ENCODE measurements around the gene LRRC23. TPM values are rescaled to one million over a fixed set of nuclear protein-coding genes. Genes with fewer than 3 reads are reported as not detected.

Gene LRRC23
- polyA plus RNA-seq, 2 of the 4 experiments (the other 2 are of a cell fraction), result 19.1 to 33.3 TPM

DNA sequence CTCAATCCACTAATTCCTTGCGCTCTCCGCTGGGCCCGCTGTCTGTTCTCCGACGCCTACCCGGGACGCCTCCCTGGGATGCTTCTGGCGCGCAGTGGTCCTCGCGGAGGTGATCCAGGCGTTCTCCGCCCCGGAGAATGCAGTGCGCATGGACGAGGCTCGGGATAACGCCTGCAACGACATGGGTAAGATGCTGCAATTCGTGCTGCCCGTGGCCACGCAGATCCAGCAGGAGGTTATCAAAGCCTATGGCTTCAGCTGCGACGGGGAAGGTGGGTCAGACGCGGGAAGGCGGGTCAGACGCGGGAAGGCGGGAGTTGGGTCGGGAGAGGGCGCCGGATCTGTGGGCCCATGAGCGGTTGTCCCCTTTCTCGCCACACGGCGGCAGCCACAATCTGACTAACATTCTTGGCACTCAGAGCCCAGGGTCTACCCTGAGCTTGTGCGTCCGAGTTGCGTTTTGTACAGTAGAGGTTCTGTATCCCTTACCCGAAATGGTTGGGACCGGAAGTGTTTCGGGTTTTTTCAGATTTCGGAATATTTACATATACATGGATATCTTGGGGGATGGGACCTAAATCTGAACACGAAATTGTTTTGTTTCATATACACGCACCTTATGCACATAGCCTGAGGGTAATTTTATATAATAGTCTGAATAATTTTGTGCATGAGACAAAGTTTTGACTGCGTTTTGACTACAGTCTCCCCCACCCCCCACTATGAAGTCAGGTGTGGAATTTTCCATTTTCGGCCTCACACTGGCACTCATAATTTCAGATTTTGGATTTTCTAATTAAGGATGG is 40.0 kb downstream of the LRRC23 start (continued):
- TF ChIP-seq SREBF2 (IDR thresholded peaks at IDR 0.05) (no peak), RFX5 (IDR thresholded peaks at IDR 0.05) (no peak), NR3C1 (IDR thresholded peaks at IDR 0.05) (no peak), HOXA7 (CRISPR knock-in tag; IDR thresholded peaks at IDR 0.05) (0 out of 2 replicates have a peak, but pooled peaks have one; percentile 12), HOXB5 (CRISPR knock-in tag; IDR thresholded peaks at IDR 0.05) (no peak), MAFK (IDR thresholded peaks at IDR 0.05; ENCODE audit: partially characterized antibody) (no peak), EP300 (IDR thresholded peaks at IDR 0.05) (no peak), BHLHE40 (IDR thresholded peaks at IDR 0.05; ENCODE audit: low read depth, low read length) (no peak), HEYL (CRISPR knock-in tag; IDR thresholded peaks at IDR 0.05) (no peak; the same call in 1 of the 2 replicates), CEBPB (IDR thresholded peaks at IDR 0.05) (no peak), MYC (IDR thresholded peaks at IDR 0.05; ENCODE audit: borderline replicate concordance, low read length) (peak; percentile 57; the same call in 1 of the 2 replicates), FOXS1 (CRISPR knock-in tag; IDR thresholded peaks at IDR 0.05) (no peak), CHD2 (IDR thresholded peaks at IDR 0.05; ENCODE audit: low read length, partially characterized antibody) (peak; percentile 49), HDAC2 (IDR thresholded peaks at IDR 0.05) (no peak), TP53 (CRISPR knock-in tag; IDR thresholded peaks at IDR 0.05) (no peak), ZNF302 (CRISPR knock-in tag; IDR thresholded peaks at IDR 0.05) (no peak), RNF2 (IDR thresholded peaks at IDR 0.05; ENCODE audit: borderline replicate concordance, low read depth) (0 out of 2 replicates have a peak, but pooled peaks have one; percentile 39), E2F6 (IDR thresholded peaks at IDR 0.05; ENCODE audit: borderline replicate concordance, low read depth) (peak; percentile 93), RCOR1 (IDR thresholded peaks at IDR 0.05; ENCODE audit: low read depth, low read length) (no peak), TFCP2L1 (CRISPR knock-in tag; IDR thresholded peaks at IDR 0.05) (no peak), HMGXB4 (CRISPR knock-in tag; IDR thresholded peaks at IDR 0.05; ENCODE audit: borderline replicate concordance) (no peak), RARB (CRISPR knock-in tag; IDR thresholded peaks at IDR 0.05) (no peak), NFE2L2 (conservative IDR thresholded peaks at IDR 0.05; ENCODE audit: low read length) (no peak), GATA3 (IDR thresholded peaks at IDR 0.05; ENCODE audit: borderline replicate concordance) (no peak), CBX8 (IDR thresholded peaks at IDR 0.05) (no peak), ZFP36 (IDR thresholded peaks at IDR 0.05; ENCODE audit: borderline replicate concordance, partially characterized antibody) (no peak), FOSB (CRISPR knock-in tag; IDR thresholded peaks at IDR 0.05) (no peak), HES2 (IDR thresholded peaks at IDR 0.05) (no peak), POLR2A (IDR thresholded peaks at IDR 0.05; ENCODE audit: low read length) (no peak; the same call in 1 of the 2 replicates), PHF8 (IDR thresholded peaks at IDR 0.05; ENCODE audit: borderline replicate concordance, low read depth) (peak; percentile 19; the same call in 1 of the 2 replicates), JUN (IDR thresholded peaks at IDR 0.05) (no peak), ZSCAN20 (CRISPR knock-in tag; IDR thresholded peaks at IDR 0.05) (no peak)
- TF ChIP-seq, protein P1, sequence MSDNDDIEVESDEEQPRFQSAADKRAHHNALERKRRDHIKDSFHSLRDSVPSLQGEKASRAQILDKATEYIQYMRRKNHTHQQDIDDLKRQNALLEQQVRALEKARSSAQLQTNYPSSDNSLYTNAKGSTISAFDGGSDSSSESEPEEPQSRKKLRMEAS (IDR thresholded peaks at IDR 0.05), result peak; percentile 55
- TF ChIP-seq, protein P2, sequence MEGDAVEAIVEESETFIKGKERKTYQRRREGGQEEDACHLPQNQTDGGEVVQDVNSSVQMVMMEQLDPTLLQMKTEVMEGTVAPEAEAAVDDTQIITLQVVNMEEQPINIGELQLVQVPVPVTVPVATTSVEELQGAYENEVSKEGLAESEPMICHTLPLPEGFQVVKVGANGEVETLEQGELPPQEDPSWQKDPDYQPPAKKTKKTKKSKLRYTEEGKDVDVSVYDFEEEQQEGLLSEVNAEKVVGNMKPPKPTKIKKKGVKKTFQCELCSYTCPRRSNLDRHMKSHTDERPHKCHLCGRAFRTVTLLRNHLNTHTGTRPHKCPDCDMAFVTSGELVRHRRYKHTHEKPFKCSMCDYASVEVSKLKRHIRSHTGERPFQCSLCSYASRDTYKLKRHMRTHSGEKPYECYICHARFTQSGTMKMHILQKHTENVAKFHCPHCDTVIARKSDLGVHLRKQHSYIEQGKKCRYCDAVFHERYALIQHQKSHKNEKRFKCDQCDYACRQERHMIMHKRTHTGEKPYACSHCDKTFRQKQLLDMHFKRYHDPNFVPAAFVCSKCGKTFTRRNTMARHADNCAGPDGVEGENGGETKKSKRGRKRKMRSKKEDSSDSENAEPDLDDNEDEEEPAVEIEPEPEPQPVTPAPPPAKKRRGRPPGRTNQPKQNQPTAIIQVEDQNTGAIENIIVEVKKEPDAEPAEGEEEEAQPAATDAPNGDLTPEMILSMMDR (IDR thresholded peaks at IDR 0.05), result peak; percentile 85
- TF ChIP-seq, protein P3, sequence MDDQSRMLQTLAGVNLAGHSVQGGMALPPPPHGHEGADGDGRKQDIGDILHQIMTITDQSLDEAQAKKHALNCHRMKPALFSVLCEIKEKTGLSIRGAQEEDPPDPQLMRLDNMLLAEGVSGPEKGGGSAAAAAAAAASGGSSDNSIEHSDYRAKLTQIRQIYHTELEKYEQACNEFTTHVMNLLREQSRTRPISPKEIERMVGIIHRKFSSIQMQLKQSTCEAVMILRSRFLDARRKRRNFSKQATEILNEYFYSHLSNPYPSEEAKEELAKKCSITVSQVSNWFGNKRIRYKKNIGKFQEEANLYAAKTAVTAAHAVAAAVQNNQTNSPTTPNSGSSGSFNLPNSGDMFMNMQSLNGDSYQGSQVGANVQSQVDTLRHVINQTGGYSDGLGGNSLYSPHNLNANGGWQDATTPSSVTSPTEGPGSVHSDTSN (IDR thresholded peaks at IDR 0.05), result no peak
- TF ChIP-seq, protein P4, sequence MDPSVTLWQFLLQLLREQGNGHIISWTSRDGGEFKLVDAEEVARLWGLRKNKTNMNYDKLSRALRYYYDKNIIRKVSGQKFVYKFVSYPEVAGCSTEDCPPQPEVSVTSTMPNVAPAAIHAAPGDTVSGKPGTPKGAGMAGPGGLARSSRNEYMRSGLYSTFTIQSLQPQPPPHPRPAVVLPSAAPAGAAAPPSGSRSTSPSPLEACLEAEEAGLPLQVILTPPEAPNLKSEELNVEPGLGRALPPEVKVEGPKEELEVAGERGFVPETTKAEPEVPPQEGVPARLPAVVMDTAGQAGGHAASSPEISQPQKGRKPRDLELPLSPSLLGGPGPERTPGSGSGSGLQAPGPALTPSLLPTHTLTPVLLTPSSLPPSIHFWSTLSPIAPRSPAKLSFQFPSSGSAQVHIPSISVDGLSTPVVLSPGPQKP (IDR thresholded peaks at IDR 0.05; ENCODE audit: low read depth, low read length), result no peak
- TF ChIP-seq, protein P5, sequence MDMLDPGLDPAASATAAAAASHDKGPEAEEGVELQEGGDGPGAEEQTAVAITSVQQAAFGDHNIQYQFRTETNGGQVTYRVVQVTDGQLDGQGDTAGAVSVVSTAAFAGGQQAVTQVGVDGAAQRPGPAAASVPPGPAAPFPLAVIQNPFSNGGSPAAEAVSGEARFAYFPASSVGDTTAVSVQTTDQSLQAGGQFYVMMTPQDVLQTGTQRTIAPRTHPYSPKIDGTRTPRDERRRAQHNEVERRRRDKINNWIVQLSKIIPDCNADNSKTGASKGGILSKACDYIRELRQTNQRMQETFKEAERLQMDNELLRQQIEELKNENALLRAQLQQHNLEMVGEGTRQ (IDR thresholded peaks at IDR 0.05), result no peak

Measured in A549 (cell line).